Measurements from ENCODE around the gene IER5.

- TF ChIP-seq EZH2 (IDR thresholded peaks at IDR 0.05; ENCODE audit: insufficient read depth, poor library complexity, severe bottlenecking) (no peak), EZH2phosphoT487 (IDR thresholded peaks at IDR 0.05; ENCODE audit: insufficient read depth, low read depth) (no peak)
Measured at GRCh38 chr1:181110013-181110412, 21.5 kb downstream of the IER5 start.
